DMS 273 treated with DMSO at 0.1 percent for 48 hours (cell line): ENCODE results near the gene CAMTA1.
"Not testable (repeated sequence)": the region's sequence is repeated elsewhere in the genome, so short reads cannot be mapped to it uniquely, and the experiment has no call there.

Experiments
- DNase-seq: peaks from one replicate; lab custom pipeline; 2025; lab: John Stamatoyannopoulos, UW

The CAMTA1 gene

DNA sequence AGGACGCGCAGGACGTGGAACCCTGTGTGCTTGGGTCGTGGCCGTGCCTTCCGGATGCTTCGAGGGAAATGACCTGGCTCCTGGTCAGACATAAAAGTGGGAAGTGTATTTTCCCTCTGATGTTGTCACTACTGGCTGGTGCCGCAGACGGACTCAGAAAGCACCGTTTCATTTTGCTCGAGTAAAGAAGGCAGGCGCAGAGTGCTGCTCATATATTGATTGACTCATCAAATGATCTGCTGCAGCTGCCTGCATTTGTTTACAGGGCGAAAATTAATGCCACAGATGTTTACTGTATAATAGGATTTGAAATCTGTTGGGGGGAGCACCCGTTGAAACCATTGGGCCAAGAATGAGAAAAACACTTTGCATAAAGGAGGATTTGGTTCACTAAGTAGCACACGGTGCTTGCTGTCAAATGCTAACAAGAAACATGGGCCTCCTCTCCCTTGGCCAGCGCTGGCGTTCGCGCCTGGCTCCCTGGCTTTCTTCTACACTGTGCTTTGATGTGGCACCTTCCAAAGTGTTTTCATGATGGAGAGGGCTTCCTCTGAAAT, 365.5 kb downstream of the CAMTA1 start:
- DNase-seq: no peak

DNA sequence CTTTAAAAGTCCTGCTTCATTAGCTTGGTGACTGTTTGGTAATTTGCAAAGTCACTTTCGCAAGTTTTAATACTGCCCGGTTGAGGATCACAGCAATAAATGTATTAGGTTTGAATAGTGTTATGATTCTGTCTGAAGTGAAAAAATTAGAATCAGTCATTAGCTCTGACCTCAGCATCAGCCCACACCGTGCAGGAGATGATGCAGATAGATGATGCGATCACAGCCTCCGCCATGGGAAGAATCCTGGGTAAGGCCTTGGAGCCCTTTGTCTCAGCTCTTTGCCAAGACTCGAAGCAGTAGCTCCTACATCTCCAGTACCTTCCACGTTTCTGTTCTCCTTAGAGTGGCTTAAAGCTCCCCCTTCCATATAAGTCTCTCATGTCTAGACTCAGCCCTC, 366.7 kb downstream of the CAMTA1 start:
- no peak for DNase-seq

DNA sequence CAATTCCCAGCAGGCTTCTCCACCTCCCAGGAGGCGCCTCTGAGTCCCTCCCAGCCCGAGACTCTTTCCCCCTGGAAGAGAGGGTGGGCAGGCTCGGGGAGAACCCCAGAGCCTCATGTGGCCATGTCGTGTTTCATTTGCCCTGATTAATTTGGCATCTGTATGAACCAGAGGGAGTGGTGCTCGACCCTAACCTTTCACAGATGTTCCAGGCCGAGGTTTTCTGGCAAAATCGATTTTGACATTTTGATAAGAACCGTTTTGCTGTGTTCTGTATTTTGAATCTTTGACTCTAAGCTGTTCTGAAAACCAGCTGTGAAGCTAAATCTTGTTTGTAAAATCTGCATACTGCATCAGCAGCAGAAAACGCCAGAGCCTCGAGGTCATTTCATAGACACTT, 367.4 kb downstream of the CAMTA1 start:
- no peak for DNase-seq

DNA sequence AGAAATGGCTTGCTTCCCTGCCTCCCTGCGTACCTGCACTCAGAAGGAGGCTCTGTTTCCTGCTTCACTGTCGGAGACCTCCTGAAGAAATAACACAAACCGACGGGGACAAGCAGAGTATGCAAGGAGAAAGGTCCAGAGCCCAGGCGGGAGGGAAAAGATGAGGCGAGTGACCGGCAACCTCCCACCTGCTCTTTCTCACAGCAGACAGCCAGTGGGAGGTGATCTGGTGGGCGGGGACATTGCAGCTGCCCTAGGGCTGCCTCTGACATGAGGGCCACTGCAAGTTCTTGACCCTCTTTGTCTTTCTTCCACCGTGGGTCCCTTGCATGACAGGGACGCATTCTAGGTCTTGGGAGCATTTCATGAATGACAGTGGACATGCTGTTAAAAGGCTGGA, 368.2 kb downstream of the CAMTA1 start:
- no peak for DNase-seq

DNA sequence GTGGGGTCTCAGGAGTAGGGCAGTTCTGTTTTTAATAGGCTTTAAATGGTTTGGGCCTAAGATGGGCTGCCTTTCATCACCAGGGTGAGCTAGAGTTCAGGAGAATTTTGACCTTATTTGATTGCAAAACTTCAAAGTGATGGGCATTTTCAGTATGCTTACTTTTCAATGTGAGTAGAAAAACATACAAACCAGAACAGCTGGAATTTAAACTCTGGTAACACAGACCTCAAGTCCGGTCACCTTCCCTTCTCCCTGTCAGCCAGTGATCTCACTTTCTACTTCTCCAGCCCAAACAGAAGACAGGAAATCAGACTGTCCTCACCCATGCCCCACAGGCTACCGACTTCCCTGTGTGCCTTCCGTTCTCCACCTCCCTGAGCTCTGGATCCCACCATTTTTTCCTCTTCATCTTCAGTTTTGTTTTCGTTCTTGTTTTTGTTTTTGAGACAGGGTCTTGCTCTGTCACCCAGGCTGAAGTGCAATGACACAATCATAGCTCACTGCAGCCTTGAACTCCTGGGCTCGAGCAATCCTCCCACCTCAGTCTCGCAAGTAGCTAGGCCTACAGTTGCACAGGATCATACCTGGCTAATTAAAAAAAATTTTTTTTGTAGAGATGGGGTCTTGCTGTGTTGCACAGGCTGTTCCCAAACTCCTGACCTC, 374.0 kb downstream of the CAMTA1 start:
- DNase-seq: no peak

DNA sequence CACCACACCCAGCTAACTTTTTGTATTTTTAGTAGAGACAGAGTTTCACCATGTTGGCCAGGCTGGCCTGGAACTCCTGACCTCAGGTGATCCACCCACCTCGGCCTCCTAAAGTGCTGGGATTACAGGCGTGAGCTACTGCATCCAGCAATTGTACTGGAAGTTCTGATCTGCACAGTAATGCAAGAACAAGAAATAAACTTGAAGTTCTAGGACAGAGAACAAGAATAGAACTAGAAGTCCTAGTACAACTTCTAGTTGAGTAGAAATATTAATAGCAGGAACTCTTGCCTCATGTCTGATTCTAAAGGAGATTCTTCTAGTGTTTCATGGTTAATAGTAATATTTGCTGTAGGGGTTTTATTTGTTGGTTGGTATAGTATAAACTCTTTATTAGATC, 383.3 kb downstream of the CAMTA1 start:
- DNase-seq: not testable (repeated sequence)

DNA sequence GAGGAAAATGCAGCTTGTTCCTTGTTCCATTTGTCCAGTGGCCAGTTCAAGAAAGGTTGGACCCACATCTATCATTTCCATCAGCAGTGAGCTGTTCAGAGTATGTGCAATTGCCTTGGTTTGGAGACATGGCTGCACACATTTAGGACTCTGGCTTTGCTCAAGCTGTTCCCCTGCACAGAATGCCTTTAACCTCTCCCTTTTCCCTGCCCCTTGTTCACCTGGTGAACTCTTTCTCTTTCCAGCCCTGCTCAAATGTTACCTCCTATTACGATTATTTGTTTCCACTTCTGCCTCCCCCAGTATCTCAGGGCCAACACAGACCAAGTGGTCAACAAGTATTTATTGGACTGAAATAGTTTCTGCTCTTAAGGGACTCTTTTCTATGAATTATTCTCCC, 385.9 kb downstream of the CAMTA1 start:
- DNase-seq: no peak

DNA sequence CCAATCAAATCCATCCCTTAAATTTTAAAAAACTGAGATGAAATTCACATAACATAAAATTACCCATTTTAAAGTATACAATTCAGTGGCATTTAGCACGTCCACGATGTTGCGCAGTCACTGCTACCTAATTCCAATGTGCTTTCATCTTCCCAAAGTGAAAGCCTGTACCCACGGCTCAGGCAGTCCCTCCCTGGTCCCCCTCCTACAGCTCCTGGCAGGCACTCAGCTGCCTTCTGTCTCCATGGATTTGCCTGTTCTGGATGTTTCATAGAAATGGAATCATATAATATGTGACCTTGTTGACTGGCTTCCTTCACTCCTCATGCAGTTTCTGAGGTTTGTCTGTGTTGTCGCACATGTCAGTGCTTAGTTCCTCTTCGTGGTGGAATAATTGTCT, 386.3 kb downstream of the CAMTA1 start:
- DNase-seq: no peak

DNA sequence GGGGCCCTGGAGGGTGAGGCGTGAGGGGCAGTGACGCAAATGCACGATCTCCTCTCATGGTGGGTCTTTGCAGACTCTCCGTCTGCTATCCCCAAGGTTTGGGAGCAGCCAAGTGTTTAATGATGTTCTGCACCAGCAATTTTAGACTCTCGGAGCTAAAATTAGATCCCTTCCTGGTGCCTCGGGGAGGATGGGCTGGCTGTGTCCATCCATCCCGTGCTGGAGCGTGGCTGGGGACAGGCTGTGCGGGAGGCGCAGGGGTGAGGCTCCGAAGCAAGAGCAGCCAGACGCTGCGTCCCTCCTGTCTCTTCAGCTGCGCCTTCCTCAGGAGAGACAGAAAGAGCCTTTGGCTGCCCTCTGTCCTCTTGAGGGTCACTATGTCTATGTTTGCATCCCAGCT, 387.6 kb downstream of the CAMTA1 start:
- no peak for DNase-seq

DNA sequence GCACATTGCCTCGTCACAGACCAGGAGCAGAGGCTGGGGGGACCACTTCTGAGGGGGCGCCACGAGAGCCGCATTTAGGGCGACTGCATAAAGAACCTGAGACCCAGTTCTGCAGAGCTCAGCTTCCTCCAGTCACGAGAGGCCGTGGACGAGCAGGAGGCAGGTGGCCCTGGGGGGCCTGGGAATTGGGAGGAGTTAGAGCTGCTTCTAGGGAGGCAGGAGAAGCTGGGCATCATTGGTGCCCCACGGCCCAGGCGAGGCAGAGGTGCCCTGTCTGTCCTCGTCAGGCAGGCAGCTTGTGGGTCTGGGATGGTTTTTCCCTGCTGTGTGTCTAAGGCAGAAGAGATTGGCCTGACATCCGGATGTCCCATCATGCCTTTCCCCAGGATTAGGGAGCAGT, 389.3 kb downstream of the CAMTA1 start:
- DNase-seq: no peak

DNA sequence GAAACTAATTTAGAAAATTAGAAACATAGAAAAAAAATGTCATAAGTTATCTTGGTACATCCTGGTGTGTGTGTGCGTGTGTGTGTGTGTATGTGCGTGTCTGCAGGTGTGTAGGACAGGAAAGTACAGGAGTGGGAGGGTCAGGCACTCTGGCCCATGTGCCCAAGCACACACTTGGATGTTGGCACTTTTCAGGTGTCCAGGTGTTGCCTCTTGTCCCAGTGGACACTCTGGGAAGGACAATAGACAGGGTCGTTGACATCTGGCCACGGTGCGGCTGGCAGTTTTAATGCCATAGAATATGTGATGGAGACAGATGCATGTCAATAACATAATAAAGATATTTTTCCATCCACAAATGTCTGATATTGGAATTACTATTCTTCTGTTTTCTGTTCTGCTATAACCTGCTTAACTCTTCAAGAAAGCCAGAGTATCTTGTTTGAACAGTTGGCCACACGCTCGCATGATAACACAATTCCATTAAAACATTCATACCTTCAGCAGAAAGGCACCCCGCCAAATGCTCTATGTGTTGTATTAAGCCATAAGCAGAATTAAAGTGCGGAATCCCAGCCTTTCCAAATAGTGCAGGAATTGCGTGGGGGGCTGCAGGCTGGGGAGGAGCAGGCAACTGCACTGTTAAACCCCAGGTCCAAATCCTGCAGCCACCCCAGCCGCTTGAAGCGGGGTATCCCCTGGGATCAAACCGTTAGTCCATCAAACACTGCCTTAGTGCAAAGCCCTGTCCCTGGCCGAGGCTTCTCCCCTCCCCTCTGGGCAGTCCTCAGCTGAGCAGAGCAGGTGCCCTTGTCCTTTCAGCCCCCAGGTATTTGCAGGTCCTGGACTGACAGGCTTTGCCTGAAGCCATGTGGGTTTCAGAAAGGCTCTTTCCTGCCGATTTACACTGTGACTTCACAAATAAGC, 390.0 kb downstream of the CAMTA1 start:
- no peak for DNase-seq

DNA sequence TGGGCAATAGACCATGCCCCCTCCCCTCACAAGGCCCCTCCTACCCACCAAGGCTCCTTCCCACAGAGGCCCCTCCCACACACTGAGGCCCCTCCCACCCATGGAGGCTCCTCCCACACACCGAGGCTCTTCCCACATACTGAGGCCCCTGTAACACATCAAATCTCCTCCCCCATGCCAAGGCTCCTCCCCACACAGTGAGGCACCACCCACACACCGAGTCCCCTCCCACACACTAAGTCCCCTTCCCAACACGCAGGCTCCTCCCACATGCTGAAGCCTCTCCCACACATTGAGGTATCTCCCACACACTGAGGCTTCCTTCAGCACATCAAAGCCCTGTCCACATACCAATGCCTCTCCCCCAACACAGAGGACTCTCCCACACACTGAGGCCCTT, 391.8 kb downstream of the CAMTA1 start:
- DNase-seq: no peak

DNA sequence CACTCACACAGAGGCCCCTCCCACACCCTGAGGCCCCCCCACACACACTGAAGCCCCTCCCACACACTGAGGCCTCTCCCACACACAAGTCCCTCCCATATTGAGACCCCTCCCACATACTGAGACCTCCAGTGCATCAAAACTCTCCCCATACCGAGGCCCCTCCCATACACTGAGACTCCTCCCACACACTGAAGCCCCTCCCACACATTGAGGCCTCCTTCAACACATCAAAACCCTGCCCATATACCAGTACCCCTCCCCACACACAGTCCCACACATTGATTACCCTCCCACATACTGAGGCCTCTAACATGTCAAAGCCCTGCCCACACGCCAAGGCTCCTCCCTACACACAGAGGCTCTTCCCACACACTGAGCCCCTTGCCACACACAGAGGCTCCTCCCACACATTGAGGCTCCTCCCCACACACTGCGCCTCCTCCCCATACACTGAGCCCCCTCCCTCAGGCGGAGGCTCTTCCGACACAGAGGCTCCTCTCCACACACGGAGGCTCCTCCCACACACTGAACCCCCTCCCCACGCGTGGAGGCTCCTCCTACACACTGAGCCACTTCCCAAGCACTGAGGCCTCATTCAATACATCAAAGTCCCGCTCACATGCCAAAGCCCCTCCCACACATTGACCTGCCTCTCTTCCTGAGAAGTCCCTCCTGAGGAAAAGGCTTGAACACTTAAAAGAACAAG, 392.3 kb downstream of the CAMTA1 start:
- DNase-seq: no peak

DNA sequence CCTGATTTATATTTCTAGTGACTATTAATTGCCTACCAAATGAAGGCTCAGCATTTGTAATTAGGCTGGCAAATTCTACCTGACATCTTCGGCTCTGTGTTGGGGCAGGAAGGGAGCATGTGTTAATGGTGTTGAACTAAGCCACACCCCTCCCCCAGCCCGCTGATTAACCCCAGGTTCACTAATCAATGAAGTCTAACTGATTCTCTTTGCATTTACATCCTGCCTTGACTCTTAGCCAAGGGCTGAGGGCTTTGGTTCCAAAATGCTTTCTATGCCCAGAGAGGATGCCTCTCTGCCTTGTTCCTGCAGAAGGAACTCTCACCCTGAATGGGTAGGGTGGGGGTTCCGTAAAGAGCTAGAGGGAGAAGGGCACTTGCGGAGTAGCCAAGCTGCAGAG, 393.1 kb downstream of the CAMTA1 start:
- no peak for DNase-seq

DNA sequence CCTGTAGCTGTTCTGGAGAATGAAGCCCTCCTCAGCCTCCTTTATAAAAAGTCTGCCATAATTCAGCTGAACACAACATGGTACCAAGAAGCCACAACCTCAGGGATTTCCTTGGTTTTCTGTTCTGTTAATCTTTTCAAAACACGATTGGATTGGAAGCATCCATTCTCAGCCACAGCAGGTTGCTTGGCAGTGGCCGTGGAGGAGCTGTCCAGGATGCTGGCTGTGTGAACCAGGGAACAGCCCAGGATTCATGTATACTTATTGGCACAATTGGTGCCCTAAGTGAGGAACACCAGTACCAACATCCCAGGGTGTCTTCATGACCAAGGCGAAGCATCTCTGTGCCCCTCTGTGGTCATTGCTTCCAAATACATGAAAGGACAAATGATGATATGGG, 393.5 kb downstream of the CAMTA1 start:
- no peak for DNase-seq

DNA sequence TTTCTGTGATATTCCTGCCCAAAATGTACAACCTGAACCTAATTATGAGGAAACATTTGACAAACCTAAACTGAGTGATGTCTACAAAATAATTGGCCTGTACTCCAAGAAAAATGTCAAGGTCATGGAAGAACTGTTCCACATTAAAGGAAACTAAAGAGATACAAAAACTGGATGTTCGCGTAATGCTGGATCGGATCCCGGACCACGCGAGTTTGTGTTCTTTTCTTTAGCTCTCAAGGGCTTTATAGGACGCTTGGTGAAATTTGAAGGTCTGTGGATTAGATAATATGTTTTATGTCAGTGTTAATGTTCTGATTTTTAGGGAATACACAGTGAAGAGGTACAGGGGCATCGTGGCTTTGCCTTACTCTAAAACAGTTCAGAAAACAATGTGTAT, 400.5 kb downstream of the CAMTA1 start:
- DNase-seq: no peak

DNA sequence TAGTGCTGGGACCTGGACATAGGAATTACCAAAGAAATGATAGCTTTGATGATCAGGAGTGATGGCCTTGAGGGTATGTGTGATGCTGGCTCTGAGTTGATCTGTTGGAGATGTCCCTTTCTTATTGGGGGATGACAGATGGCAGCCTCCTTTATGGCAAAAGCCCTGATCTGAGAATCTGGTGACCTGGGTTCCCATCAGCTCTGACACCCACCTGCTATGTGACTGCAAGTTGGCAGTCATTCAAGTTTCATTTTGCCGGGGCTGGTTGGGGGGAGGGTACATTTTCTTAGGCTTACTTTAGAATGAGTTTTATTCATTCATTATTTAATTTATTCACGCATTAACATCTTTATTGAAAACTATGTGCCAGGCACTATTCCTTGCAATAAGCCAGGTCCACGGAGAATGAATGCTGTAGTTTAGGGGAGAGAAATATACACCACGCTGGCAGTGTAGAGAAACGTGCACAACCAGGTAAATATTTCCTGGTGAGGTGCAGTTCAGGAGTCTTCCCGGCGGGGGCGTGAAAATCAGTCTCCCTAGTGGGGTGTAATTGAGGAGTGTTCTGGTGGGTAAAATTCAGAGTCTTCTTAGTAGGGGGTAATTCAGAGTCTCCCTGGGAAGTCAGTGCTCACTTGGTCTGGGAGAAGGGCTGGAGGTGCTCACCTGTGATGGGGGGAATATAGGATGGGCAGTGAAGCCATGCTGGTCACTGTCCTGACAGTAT, 401.3 kb downstream of the CAMTA1 start:
- no peak for DNase-seq

DNA sequence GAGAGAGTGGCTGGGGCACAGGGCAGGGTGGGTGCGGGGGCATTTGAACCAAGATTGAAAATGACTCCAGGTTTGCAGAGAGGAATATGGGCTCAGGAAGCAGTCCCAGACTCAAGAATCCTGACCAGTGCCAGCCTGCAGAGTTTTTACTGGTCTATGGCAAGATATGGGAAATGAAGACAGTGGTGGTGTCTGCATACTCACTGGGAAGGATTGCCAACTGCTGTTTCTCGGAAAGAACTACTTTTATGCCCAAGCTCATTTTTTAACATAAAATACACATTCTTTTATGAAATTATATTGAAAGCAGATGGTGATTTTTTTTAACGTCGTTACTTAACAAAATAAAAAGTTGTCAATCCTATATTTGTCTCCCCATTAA, 401.8 kb downstream of the CAMTA1 start:
- no peak for DNase-seq

DNA sequence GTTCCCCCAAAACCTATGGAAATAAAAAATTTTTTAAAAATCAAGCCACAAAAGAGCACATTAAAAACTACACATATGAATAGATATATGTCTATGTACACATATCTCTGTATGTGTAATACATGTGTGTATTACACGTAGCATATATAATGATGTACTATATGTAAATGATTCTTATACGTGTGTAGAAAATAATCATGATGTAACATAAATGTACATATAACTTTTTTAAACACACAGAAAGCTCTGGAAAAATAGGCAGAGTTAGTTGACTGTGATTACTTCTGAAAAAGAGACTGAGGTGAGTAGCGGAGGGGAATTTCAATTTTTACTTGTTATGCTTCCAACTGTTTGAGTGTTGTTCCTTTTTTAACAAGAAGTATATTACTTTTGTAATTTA, 405.0 kb downstream of the CAMTA1 start:
- DNase-seq: no peak

DNA sequence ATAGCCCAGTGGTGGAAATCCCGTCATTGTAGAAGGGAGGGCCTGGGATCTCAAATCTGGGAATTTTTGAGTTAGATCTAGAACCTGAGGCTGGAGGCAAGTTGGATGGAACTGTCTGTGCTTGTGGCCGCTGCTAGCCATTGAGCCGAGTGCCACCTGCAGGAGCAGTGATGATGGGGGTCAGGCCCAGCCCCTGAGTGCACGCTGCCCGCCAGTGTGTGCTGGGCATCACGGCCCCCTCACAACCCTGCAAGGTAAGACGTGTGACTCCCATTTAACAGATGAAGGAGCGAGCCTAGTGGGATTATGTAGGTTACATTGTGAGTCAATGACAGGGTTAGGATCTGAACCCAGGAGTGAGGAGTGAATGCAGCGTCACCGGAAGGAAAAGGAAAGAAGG, 407.2 kb downstream of the CAMTA1 start:
- no peak for DNase-seq

DNA sequence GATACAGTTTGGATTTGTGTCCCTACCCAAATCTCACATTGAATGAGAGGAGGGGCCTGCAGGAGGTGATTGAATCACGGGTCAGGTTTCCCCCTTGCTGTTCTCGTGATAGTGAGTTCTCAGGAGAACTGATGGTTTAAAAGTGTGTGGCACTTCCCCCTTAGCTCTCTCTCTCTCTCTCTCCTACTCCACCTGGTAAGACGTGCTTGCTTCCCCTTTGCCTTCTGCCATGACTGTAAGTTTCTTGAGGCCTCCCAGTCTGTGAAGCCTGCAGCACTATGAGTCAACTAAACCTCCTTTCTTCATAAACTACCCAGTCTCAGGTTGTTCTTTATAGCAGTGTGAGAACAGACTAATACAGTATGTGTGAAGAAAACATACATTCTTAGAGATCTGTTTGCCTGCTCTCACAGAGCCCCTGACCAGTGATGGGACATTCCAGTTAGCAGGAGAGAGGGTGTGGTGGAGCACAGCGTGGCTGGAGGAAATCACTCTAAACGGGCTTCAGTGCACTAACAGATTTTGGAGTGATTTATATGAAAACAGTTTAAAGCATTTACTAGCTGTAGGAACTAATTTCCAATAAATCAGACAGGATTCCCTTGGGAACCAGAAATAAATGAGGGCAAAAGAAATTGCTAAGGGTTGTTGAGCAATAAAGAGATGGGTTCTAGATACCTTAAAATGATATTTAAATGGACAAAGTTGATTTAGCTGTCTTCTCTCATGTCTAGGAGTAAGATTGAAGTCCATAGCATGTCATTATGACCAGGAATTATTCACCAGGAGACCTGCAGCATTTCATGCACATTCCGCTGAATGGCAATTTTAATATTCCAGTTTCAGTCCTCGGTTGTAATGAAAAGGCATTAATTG, 411.0 kb downstream of the CAMTA1 start:
- no peak for DNase-seq
